NCI-H1092 treated with DMSO at 0.1 percent for 48 hours (cell line): Measurements from ENCODE around the gene MON2.
A peak's percentile ranks its signal among the peaks of the same experiment; 100 is the strongest.
"Not testable (repeated sequence)": the region's sequence is repeated elsewhere in the genome, so short reads cannot be mapped to it uniquely, and the experiment has no call there.

Experiments
- DNase-seq: peaks from one replicate; lab custom pipeline; 2025; lab: John Stamatoyannopoulos, UW

The MON2 gene

DNA sequence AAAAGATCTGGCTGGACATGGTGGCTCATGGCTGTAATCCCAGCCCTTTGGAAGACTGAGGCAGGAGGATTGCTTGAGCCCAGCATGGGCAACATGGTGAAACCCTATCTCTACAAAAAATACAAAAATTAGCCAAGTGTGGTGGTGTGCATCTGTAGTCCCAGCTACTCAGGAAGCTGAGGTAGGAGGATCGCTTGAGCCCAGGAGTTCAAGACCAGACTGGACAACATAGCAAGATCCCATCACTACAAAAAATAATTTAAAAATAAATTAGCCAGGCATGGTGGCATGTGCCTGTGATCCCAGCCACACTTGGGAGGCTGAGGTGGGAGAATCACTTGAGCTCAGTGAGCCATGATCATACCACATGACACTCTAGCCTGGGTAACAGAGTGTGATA is 92.7 kb downstream of the MON2 start:
- DNase-seq = not testable (repeated sequence)

DNA sequence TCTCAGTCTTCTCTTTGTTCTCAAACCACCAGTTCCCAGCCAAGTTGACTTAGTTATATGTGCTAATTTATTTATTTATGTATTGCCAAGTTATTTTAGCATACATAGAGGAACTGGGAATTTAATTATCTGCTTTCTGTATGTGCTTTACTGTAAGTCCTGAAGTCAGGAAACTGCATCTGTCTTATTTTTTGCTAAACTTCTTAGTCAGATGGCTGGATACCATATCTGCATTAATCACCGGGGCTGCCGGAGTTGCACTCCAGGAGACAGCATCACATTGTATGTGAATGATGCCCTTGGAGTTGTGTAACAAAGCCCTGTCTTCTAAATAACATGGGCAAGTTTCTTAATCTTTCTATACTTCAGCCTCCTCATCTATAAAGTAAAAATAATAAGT is 96.2 kb downstream of the MON2 start:
- no peak for DNase-seq

DNA sequence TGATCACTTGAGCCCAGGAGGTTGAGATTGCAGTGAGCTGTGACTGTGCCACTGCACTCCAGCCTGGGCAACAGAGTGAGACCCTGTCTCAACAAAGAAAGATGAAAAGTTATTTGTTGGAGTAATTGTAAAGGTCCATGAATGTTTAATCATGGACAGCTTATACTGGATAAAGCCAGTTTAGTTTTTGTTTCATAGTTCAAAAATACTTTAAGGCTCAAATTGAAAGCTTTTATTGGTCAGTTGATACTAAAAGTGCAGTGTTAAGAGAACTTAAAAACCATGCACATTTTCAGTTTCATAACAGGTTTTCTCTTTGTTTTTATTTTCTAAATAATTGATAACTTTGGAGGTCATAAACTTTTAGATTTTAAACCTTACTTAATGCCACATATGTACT is 108.4 kb downstream of the MON2 start:
- no peak for DNase-seq

DNA sequence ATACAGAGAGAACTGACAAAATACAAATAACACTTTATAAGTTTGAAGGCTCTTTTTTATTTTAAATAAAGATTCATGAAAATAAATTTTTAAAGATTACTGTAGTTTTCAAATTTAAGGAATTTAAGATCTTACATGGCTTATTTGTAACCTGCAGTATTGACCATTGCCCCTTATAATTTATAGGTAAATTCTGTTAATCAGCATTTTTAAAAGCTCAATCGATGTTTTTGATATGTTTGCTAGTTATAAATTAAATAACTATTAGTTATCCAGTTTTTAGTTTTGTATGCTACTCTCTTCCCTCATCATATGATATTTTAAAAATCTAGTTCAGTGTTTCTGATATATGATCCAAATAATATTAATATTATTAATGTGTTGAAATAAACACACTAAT is 109.9 kb downstream of the MON2 start:
- DNase-seq = no peak

DNA sequence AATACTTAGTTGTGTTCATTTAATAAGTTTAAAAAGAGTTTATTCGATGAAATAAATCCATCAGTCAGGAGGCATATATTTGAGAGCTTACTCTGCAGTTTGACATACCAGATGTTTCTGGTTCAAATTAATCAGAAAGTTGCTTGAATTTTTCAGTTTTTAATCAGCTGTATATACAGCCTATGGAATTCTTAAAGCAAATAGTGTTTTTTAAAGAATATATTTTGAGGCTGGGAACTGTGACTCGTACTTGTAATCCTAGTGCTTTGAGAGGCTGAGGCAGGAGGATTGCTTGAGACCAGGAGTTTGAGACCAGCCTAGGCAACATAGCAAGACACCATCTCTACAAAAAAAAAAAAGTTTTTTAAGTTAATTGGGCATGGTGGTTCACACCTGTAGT is 112.1 kb downstream of the MON2 start:
- no peak for DNase-seq

DNA sequence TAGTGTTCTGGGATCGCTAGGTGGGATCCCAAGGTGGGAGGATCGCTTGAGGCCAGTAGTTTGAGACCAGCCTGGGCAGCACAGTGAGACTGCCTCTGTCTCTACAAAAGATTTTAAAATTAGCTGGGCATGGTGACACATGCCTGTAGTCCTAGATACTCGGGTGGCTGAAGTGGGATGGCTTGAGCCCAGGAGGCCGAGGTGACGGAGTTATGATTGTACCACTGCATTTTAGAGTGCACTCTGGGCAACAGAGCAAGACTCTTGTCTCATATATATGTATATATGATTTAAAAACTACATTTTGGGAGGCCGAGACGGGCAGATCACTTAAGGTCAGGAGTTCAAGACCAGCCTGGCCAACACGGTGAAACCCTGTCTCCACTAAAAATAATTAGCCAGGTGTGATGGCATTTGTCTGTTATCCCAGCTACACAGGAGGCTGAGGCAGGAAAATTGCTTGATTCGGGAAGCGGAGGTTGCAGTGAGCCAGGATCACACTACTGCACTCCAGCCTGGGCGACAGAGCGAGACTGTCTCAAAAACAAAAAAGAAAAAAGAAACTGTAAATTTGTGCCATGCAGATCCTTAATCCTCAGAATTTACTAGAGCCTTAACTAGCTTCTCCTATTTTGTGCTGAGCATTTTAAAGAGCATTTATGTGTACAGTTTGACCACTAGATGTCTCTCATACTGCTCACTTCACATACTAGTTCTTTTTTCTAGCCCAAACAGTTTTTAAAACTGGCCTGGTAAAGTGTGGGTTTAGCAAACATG is 114.8 kb downstream of the MON2 start:
- peak; percentile 40 for DNase-seq

DNA sequence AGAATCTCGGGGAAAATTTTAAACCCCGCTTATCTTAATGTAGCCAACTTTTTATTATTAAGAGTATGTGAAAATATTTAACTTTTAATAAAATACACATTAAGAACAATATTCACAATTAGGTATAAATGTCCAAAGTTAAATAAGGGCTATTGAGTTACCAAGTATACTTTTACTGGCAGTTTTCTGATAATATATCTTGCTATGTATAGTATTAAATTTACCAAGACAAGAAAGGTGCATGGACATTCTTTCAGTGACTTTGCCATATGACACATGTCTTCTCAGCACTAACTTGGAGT is 115.4 kb downstream of the MON2 start:
- DNase-seq = no peak

DNA sequence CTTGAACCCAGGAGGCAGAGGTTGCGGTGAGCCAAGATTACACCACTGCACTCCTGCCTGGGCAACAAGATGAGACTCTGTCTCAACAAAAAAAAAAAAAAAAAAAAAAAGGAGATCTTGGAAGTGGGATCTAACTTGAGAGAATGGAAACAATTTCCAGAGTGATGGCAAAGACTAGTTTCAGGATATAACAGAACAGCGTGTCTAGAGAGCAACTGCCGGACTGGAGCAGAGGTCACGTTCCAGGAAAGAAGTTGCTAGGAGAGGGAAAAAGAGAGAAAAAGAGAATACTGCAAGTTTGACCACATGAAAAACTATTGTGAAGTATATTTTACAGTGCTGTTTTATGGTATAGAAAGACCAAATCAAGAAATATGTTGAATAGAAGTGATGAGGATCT is 118.0 kb downstream of the MON2 start:
- no peak for DNase-seq

DNA sequence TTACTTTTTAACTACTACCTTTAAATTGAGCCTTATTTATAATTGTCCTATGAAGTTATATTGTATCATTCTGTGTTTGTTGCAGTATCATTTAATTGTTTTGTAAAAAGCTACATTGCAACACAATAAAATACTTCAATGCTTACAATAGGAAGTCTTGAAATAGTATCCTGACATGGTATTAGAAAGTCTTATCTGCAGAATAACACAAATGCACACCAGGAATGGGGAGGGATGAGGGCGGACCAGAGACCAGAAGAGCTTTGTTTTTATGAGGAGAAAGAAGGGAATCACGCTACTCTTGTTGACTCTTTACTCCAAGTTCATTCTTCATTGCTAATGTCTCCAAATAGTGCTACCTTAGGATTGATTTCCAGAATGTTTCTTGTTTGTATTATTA is 120.2 kb downstream of the MON2 start:
- no peak for DNase-seq

DNA sequence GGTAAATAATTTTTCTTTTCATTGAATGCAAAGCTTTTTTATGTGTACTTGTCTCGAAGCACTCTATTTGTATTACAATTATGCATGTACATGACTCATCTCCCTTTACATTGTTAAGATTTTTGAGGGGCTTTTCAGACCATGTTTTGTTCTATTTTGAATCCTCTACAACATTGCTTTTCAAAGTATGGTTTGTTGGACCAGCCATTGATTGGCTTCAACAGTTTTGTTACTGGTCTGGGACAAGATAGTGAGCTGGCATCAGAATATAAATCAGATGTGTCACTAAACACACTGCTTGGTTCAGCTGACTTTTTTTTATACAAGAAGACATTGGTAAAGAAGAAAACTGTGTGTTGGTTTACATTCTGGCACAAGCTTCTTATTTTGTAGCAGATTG is 122.3 kb downstream of the MON2 start:
- DNase-seq = no peak

DNA sequence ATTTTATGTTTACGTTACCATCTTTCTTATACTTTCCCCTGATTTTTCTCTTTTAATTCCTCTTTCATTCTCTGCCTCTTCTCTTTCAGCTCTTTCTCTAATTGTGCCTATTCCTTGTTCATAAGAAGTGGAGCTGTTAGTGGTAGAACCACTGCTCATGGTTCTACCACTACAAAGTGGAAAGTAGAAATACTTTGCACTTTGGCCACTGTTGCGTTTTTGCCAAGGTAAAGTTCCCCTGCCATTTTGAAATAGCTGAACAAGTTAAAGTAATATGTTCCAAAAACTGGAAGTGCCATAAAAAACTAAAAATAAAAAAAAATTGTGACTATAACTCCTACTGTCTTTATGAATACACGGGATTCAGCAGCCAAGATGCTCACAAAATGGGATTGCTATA is 130.6 kb downstream of the MON2 start:
- no peak for DNase-seq

DNA sequence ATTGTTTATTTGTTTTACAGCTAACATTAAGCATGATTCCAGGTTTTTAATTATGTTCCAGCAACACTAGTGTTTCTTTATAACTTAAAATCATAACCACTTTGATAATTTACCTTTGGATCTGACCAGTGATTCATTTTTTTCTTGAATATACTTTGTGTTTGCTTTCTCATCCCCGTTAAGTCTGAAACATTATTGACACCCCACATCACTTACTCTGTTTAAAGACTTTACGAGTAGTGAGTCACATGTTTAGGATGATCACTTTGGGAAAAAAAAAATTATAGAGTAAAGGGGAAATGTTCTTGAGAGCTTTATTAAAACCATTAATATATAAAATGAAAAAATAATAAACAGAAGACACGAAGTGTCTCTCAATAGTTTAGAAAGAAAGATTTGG is 132.2 kb downstream of the MON2 start:
- no peak for DNase-seq

DNA sequence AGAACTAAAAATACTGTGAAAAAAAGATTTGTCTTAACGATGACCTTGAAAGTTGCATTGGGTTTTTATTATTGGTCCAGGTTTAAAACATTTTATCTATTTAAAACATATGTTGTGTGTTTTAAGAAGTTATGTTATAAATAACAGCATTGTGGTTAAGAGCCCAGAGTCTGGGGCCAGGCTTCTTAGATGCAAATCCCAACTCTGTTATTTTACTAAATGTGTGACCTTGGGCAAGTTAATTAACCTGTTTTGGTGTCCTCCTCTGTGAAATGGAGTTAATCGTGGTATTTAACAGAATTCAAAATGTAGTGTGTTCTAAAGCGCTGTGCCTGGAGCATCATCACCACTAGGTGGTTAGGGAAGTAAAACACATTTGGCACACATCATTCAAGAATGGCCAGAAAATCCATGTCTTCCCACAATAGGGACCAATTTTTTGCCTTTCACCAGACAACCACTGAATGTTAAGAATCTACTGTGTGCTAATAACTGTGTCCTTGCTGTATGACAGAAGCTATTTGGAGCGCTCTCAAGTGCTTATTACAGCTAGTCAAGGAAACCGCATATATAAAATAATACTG is 133.3 kb downstream of the MON2 start:
- no peak for DNase-seq

DNA sequence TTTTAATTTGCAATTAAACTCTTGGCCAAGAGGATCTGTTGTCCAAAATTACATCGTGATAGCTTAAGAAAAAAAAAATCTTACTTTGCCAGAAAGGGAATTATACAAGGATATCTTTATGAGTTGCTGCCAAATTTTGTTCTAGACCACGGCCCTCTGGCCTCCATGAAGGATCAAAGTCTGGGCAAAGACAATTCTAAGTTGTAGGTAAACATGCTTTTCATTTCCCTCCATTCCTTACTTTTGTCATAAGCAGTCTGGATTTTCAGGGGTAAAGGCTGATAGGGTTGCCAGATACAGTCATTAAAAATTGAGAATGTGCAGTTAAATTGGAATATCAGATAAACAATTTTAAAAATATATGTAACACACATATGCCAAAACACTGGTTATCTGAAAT is 135.1 kb downstream of the MON2 start:
- peak; percentile 36 for DNase-seq

DNA sequence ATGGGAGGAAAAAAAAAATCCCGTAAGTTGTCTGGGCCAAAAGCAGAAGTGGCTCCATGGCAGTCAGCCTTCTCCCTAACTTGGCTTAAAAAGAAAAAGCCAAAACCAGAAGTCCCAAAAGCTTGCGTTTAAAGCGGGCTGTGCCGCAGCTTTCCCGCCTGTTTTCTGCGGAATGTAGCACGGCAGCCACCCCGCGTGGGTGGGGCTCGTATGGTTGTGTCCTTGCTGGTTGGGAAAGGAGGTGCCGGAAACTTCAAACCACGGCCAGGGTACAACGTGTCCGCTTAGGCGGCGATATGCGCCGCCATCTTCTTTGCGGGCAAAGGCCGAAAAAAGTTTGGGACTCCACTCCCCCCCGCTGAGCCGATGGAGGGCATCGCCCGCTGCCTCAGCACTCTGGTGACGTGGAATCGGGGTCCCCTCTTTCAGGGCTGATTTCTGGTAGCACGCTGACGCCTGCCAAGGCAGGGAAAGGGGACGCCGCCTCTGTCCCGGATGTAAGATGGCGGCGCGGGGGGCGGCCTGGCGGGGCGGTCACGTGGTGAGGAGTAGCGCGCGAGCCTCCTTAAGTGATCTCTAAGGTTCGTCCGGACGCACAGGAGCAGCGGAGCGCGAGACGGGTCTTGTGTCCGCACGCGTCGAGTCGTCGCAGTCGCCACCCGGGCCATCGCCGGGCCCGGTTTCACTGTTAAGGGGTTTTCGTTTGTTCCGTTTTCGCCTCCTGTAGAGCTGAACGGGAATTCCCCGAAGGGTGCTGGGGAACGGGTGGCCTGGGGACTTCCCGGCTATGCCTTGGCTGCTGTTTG is 135.8 kb downstream of the MON2 start:
- peak; percentile 90 for DNase-seq

DNA sequence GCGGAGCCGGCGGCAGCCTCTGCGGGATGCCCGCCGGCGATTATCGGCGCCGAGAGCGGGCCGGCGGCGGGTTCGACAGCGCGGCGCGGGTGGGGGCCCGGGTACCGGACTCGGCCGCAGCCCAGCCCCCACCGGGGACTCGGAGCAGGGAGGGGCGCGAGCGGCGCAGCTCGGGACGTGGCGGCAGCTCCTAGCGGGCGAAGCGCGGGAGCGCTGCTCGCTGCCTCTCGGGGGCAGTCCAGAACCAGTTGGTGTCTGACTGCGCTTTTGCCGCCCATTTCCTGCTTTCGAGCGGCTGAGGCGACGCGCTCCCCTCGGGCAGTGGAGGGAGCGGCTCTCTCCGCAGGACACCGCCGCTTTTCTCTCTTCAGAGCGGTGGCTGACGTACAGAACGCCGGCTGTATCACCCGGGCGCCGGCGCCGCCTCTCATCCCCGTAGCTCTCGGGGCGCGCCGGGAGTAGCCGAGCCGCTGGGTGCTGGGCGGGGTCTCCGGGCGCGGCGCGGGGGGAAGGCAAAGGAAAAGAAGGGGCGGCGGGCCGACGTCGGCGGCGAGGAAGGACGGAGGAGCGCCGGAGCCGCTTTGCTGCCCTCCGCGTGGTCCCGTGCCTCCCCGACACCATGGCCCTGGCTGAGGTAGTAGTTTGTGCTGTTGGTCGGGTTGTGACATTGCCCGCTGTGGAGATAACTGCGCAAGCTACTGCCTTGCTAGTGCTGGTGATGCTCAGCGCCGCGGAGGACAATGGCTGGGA is 136.6 kb downstream of the MON2 start:
- peak; percentile 72 for DNase-seq

DNA sequence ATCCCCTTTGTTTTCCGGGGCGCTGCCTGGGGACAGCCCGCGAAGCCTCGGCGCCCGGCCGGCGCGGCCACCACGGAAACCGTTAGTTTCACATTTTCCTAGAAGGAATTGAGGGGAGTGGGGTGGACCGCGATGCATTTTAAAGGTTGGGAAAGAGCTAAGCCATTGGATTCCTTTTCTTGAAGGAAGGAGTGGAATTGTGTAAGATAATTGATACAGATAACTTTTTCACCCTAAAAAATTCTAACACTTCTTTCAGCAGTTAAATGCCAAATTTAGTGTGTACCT is 137.1 kb downstream of the MON2 start:
- no peak for DNase-seq

DNA sequence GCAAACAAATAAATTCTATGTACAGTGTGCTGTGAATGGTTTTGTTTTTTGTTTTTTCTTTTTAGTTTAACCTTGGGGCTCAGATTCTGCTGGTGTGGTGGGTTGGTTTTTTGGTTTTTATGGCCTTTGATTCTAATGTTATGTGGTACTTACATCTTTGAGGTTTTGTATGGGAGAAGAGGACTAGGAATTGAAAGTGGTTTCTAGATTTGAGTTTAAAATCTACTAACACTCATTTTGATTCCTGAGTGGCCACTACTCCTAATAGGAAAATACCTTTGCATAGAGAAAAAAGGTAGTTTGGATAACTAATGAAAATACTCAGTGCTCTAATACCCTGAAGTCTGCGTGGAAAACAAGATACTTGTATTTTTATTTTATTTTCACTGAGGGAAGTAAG is 137.7 kb downstream of the MON2 start:
- no peak for DNase-seq

DNA sequence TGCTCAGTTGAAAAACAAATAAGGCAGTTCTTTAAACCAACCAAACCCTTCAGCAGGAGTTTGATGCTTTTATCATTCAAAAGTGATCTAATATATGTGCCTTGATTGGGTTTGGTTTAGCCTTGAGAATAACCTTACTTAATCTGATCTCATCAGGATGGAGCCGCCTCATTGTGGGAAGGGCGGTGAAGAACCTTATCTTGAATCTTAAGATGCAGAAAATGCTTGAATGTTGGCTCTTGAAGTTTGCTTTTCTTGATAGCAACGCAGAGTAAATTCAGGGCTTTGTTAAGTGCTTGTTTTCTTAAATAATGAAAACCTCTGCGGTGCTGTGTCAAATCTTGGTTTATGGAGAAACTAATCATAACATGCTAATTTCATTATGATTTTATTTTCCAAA is 138.2 kb downstream of the MON2 start:
- no peak for DNase-seq

DNA sequence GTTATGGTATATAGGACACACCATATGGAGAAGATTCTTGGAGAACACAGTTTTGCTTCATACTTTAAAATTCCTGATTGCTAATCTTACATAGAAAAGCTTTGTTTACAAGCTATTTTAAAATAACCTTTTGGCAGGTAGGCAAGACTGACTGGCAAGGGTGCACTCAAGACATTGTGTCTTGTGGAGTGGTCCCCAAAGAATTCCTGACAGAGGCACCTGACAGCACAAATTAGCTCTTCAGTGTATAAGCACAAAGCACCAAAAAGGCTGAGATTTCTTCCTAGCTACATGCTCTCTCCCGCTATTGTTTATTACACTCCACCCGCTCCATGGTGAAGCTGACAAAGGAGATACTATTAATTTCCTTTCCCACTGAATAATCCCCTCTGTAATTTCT is 139.4 kb downstream of the MON2 start:
- no peak for DNase-seq

DNA sequence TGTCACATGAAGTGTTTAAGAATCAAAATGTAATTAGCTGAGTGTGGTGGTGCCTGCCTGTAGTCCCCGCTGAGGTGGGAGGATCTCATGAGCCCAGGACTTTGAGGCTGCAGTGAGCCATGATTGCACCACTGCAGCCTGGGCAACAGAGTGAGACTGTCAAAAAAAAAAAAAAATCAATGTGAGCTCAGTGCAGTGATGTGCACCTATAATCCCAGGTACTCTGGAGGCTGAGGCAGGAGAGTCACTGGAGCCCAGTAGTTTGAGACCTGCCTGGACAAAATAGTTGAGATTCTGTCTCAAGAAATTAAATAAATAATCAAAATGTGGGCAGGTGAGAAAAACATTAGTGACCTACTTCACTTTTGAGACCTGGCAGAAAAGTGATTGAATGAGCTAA is 140.0 kb downstream of the MON2 start:
- no peak for DNase-seq

DNA sequence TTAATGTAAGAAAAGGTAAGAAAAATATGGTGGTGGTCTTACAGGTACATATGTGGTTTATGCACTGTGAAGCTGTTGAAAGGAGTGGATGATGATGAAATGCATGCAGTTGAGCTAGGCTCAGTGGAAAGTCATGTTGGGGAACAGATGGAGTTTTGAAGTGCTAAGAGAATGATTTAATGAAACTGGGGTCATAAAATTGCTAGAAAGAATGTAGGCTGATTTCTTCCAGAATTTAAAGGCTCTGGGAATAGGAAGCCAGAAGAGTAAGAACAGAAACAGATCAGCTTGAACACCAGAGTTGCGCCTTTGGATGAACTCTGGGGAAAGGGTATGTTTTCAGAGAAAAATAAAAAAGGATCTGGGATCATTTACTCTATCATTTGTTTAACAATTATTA is 146.5 kb downstream of the MON2 start:
- no peak for DNase-seq

DNA sequence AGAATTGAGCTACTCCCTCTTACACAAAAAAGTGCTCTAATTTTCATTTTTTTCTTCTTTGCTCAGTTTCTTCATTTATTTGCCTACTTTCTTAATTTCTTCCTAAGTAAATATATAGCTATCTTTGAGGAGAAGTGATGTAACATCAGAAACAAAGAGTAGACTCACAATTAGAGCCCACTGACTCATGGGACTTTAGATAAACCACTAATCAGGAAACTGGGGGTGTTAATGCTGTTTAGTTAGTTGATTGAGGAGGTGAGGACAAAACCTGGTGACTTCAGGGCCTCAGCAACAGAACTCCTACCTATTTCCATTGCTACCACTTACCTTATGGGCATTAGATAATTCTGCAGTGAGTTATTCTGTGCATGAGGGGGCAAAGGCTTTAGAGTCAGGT is 151.7 kb downstream of the MON2 start:
- DNase-seq = no peak
